K562 (cell line): ENCODE data around the gene LMCD1. TPM values are rescaled to one million over a fixed set of nuclear protein-coding genes. Genes with fewer than 3 reads are reported as not detected.

Experiments
- ATAC-seq: fragments of 200-7000 bp; cut with Tn5 transposase; 3 replicates; pipeline ENCODE4 v1.9.1; 2020; ENCODE audit warnings: moderate library complexity
- BruUV-seq: library from RNA; stranded (reverse); fragments of 400-500 nt; replicated peaks from 2 replicates; lab custom pipeline; 2021; lab: Mats Ljungman, UMichigan
- CTCF ChIA-PET: fragments of 300-600 bp; formaldehyde crosslinking; extraction: SDS; loops from one replicate; lab custom pipeline; 2021; ENCODE audit warnings: low intra/inter-chr PET ratio; lab: Yijun Ruan, JAX
- POLR2A ChIA-PET: fragments of 300-600, 350-650 bp; sonication (Branson Sonifier 250); formaldehyde crosslinking; extraction: SDS; loops from one replicate; lab custom pipeline; 2021; ENCODE audit warnings: antibody characterized with exemption, inconsistent platforms; lab: Yijun Ruan, JAX
- DNase-seq, 4 experiments: peaks; one replicate each; pipeline versions ENCODE4 v3.0.0 to v3.0.0-alpha.2; 2011 to 2018; ENCODE audit warnings: low spot score in 3 of 4, mixed read lengths in 3 of 4; ENCODE audit errors: extremely low read depth in 1 of 4
- FAIRE-seq: peaks from 2 replicates; lab custom pipeline; 2011; peaks lifted over from hg19 to GRCh38; lab: Jason Lieb, UNC
- H2AFZ ChIP-seq: 2 replicates; pipeline ENCODE4 v1.6.0; 2011; ENCODE audit warnings: low read depth, low read length, control low read depth, inconsistent platforms
- H3K27ac ChIP-seq: fragments of 200-600 bp; 3 replicates; pipeline ENCODE4 v1.8.0; 2011; ENCODE audit warnings: low read depth, mild to moderate bottlenecking, control low read depth, inconsistent platforms, low read length, moderate library complexity, mixed read lengths; ENCODE audit errors: extremely low read depth
- H3K27me3 ChIP-seq, 2 experiments: fragments of 300-600 bp in 1 of 2; 2 replicates in 1 of 2; 3 replicates in 1 of 2; pipeline versions ENCODE4 v1.6.0 to v1.8.0; 2011; ENCODE audit warnings: inconsistent platforms in 2 of 2, low read length in 2 of 2, mild to moderate bottlenecking in 1 of 2, mixed read lengths in 1 of 2, moderate library complexity in 1 of 2; ENCODE audit not compliant: control insufficient read depth in 2 of 2, insufficient read depth in 2 of 2
- H3K36me3 ChIP-seq: fragments of 300-600 bp; 3 replicates; pipeline ENCODE4 v1.8.0; 2011; ENCODE audit warnings: mild to moderate bottlenecking, low read length, inconsistent platforms; ENCODE audit not compliant: control insufficient read depth, insufficient read depth
- H3K4me1 ChIP-seq, 2 experiments: fragments of 200-600 bp in 1 of 2; replicated peaks in 1 of 2; 2 replicates in 1 of 2; 3 replicates in 1 of 2; pipeline versions ENCODE4 v1.5.1 to v1.8.0; 2011; ENCODE audit warnings: inconsistent platforms in 2 of 2, low read length in 2 of 2, mild to moderate bottlenecking in 1 of 2, mixed read lengths in 1 of 2, moderate library complexity in 1 of 2; ENCODE audit not compliant: control insufficient read depth in 2 of 2, insufficient read depth in 2 of 2
- H3K4me2 ChIP-seq: 2 replicates; pipeline ENCODE4 v1.6.1; 2011; ENCODE audit warnings: low read length, control low read depth, inconsistent platforms, mixed read lengths; ENCODE audit not compliant: insufficient read depth
- H3K4me3 ChIP-seq: fragments of 200-600 bp; sonication (generic), shearing (Covaris generic); 2 replicates; pipeline ENCODE4 v1.5.1; 2016; ENCODE audit warnings: control low read depth, inconsistent platforms
- H3K79me2 ChIP-seq: fragments of 200-600 bp; 3 replicates; pipeline ENCODE4 v1.8.0; 2011; ENCODE audit warnings: low read length, inconsistent platforms; ENCODE audit not compliant: control insufficient read depth, insufficient read depth
- H3K9ac ChIP-seq, 2 experiments: 2 replicates each; pipeline versions ENCODE4 v1.6.0 to v1.6.1; 2011; ENCODE audit warnings: low read depth in 2 of 2, low read length in 2 of 2, control low read depth in 1 of 2, inconsistent platforms in 1 of 2, mild to moderate bottlenecking in 1 of 2, mixed read lengths in 1 of 2; ENCODE audit not compliant: insufficient read depth in 1 of 2
- H3K9me1 ChIP-seq: one replicate; pipeline ENCODE4 v1.6.0; 2011; ENCODE audit warnings: inconsistent platforms, mild to moderate bottlenecking, low read length, moderate library complexity; ENCODE audit not compliant: control insufficient read depth, insufficient read depth
- H3K9me3 ChIP-seq: replicated peaks from 2 replicates; pipeline ENCODE4 v1.5.1; 2011; ENCODE audit warnings: low read depth, low read length, inconsistent platforms; ENCODE audit not compliant: control insufficient read depth, insufficient read depth
- H4K20me1 ChIP-seq: replicated peaks from 2 replicates; pipeline ENCODE4 v1.6.1; 2011; ENCODE audit warnings: low read length, inconsistent platforms, mixed read lengths; ENCODE audit not compliant: control insufficient read depth, insufficient read depth
- CHD2 ChIP-seq: IDR thresholded peaks from 2 replicates; pipeline ENCODE4 v1.6.1; 2011; ENCODE audit warnings: low read depth, low read length
- CREB1 ChIP-seq, 2 experiments: sonication (generic) in 1 of 2; formaldehyde crosslinking in 1 of 2; IDR thresholded peaks; 2 replicates each; pipeline versions ENCODE4 v1.6.1 to v1.8.0; 2012 to 2022; ENCODE audit warnings: inconsistent platforms in 1 of 2, mild to moderate bottlenecking in 1 of 2, missing genetic modification reagents in 1 of 2, moderate library complexity in 1 of 2
- HLTF ChIP-seq: fragments of 450-650 bp; IDR thresholded peaks from 2 replicates; pipeline ENCODE4 v1.6.1; 2016
- HSF4 ChIP-seq: fragments of 250-450 bp; sonication (Bioruptor Pico); IDR thresholded peaks from 2 replicates; pipeline ENCODE4 v2.1.2; 2022; ENCODE audit warnings: mild to moderate bottlenecking, moderate library complexity, borderline replicate concordance
- MEF2D ChIP-seq: conservative IDR thresholded peaks from 2 replicates; pipeline ENCODE4 v1.6.1; 2016; ENCODE audit warnings: low read depth, missing genetic modification characterization, missing compliant biosample characterization
- NBN ChIP-seq: fragments of 450-650 bp; IDR thresholded peaks from 2 replicates; pipeline ENCODE4 v1.6.1; 2016; ENCODE audit warnings: low read depth, mild to moderate bottlenecking
- NUFIP1 ChIP-seq: fragments of 450-650 bp; IDR thresholded peaks from 2 replicates; pipeline ENCODE4 v1.6.1; 2018; ENCODE audit not compliant: partially characterized antibody
- WGBS: fragments of 100-300 bp; shearing (Covaris generic); methylation state at CpG from one replicate; pipeline ENCODE4 v1.1.6; 2016; ENCODE audit warnings: low coverage, mixed read lengths; ENCODE audit not compliant: insufficient coverage; ENCODE audit errors: missing lambda C conversion rate; 5-methylcytosine and 5-hydroxymethylcytosine counted together
- in situ Hi-C: fragments of 300-500 bp; cut with MboI; formaldehyde crosslinking; loops from 4 replicates; pipeline ENCODE4 v1.15.0; 2018; ENCODE audit warnings: inconsistent platforms, mixed read lengths
- intact Hi-C: fragments of 100-400 bp; cut with micrococcal nuclease; formaldehyde crosslinking; loops from 2 replicates; pipeline ENCODE4 v1.14.2; 2022
- polyA plus RNA-seq, 8 experiments: library from polyadenylated mRNA; depleted of rRNA in 4 of 8; stranded (reverse) in 5 of 8; unstranded in 3 of 8; fragments of >200 nt; fragmentation: Nextera tagmentation in 2 of 8; fragmentation: Illumina TruSeq in 1 of 8; extraction: Ambion mirVana in 2 of 8; extraction: Trizol in 1 of 8; gene quantifications; 2 replicates each; pipeline versions ENCODE4 v1.2.1 to v1.2.3, GENCODE V29; 2011 to 2014; ENCODE audit warnings: inconsistent platforms in 1 of 8, missing spikeins in 1 of 8
- total RNA-seq, 7 experiments: library from RNA; depleted of rRNA in 6 of 7; stranded (reverse); fragments of >200 nt in 6 of 7; fragmentation: Illumina TruSeq in 2 of 7; extraction: Trizol in 2 of 7; gene quantifications; 2 replicates each; pipeline versions ENCODE4 v1.2.1 to v1.2.3, GENCODE V29; 2011 to 2021; ENCODE audit warnings: low replicate concordance in 1 of 7
- TF ChIP-seq, protein P1 (sequence below): fragments of 450-650 bp; IDR thresholded peaks from 2 replicates; pipeline ENCODE4 v1.6.1; 2014; ENCODE audit warnings: low read depth, mild to moderate bottlenecking, moderate library complexity, borderline replicate concordance
- TF ChIP-seq, protein P2 (sequence below): sonication (generic); formaldehyde crosslinking; IDR thresholded peaks from 2 replicates; pipeline ENCODE4 v1.8.0; 2023; ENCODE audit warnings: missing genetic modification reagents, mild to moderate bottlenecking, borderline replicate concordance
- TF ChIP-seq, protein P3 (sequence below): fragments of 250-450 bp; sonication (Bioruptor Pico); IDR thresholded peaks from 2 replicates; pipeline ENCODE4 v1.8.0; 2022; ENCODE audit warnings: moderate library complexity, mild to moderate bottlenecking, inconsistent platforms

Gene LMCD1
- total and polyA plus RNA-seq, 9 of the 15 experiments (the other 6 are each of a cell fraction or from before 2014, with no cell fraction given): 0.60 TPM; not detected in 8

GRCh38 chr3:8523041-8523440 lies 21.4 kb downstream of the LMCD1 start:
- Histone ChIP-seq H3K9ac (no peak overlapping the region), H3K9me1 (no peaks in the 10 kb centered on the region), H3K36me3 (no peaks in the 10 kb centered on the region), H3K27me3 (no peaks in the 10 kb centered on the region)
- no peak for DNase-seq
- no TSS peak for BruUV-seq
- no peak for ATAC-seq
- in situ Hi-C loops: no loop called here
- FAIRE-seq: no peak
- intact Hi-C loops: no loop called here
- POLR2A ChIA-PET: no interaction called here
- TF ChIP-seq NUFIP1: no peak
- TF ChIP-seq HSF4: no peak
- TF ChIP-seq, protein P1, sequence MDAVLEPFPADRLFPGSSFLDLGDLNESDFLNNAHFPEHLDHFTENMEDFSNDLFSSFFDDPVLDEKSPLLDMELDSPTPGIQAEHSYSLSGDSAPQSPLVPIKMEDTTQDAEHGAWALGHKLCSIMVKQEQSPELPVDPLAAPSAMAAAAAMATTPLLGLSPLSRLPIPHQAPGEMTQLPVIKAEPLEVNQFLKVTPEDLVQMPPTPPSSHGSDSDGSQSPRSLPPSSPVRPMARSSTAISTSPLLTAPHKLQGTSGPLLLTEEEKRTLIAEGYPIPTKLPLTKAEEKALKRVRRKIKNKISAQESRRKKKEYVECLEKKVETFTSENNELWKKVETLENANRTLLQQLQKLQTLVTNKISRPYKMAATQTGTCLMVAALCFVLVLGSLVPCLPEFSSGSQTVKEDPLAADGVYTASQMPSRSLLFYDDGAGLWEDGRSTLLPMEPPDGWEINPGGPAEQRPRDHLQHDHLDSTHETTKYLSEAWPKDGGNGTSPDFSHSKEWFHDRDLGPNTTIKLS: no peak
- TF ChIP-seq CHD2: no peak
- no peak for TF ChIP-seq CREB1 (IDR thresholded peaks at IDR 0.05)
- no peak for TF ChIP-seq CREB1 (CRISPR knock-in tag; IDR thresholded peaks at IDR 0.05)
- TF ChIP-seq HLTF: no peak
- TF ChIP-seq NBN: no peak
- TF ChIP-seq, protein P2, sequence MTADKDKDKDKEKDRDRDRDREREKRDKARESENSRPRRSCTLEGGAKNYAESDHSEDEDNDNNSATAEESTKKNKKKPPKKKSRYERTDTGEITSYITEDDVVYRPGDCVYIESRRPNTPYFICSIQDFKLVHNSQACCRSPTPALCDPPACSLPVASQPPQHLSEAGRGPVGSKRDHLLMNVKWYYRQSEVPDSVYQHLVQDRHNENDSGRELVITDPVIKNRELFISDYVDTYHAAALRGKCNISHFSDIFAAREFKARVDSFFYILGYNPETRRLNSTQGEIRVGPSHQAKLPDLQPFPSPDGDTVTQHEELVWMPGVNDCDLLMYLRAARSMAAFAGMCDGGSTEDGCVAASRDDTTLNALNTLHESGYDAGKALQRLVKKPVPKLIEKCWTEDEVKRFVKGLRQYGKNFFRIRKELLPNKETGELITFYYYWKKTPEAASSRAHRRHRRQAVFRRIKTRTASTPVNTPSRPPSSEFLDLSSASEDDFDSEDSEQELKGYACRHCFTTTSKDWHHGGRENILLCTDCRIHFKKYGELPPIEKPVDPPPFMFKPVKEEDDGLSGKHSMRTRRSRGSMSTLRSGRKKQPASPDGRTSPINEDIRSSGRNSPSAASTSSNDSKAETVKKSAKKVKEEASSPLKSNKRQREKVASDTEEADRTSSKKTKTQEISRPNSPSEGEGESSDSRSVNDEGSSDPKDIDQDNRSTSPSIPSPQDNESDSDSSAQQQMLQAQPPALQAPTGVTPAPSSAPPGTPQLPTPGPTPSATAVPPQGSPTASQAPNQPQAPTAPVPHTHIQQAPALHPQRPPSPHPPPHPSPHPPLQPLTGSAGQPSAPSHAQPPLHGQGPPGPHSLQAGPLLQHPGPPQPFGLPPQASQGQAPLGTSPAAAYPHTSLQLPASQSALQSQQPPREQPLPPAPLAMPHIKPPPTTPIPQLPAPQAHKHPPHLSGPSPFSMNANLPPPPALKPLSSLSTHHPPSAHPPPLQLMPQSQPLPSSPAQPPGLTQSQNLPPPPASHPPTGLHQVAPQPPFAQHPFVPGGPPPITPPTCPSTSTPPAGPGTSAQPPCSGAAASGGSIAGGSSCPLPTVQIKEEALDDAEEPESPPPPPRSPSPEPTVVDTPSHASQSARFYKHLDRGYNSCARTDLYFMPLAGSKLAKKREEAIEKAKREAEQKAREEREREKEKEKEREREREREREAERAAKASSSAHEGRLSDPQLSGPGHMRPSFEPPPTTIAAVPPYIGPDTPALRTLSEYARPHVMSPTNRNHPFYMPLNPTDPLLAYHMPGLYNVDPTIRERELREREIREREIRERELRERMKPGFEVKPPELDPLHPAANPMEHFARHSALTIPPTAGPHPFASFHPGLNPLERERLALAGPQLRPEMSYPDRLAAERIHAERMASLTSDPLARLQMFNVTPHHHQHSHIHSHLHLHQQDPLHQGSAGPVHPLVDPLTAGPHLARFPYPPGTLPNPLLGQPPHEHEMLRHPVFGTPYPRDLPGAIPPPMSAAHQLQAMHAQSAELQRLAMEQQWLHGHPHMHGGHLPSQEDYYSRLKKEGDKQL: no peak
- no peak for TF ChIP-seq MEF2D
- TF ChIP-seq, protein P3, sequence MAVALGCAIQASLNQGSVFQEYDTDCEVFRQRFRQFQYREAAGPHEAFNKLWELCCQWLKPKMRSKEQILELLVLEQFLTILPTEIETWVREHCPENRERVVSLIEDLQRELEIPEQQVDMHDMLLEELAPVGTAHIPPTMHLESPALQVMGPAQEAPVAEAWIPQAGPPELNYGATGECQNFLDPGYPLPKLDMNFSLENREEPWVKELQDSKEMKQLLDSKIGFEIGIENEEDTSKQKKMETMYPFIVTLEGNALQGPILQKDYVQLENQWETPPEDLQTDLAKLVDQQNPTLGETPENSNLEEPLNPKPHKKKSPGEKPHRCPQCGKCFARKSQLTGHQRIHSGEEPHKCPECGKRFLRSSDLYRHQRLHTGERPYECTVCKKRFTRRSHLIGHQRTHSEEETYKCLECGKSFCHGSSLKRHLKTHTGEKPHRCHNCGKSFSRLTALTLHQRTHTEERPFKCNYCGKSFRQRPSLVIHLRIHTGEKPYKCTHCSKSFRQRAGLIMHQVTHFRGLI (CRISPR knock-in tag): no peak
- TF ChIP-seq, all 486 proteins: peak for 0
- H3K9me3 ChIP-seq: no peaks in the 10 kb centered on the region
- no peaks in the 10 kb centered on the region for H3K79me2 ChIP-seq
- no peaks in the 10 kb centered on the region for H3K4me1 ChIP-seq
- CTCF ChIA-PET: no interaction called here
- no peaks in the 10 kb centered on the region for H4K20me1 ChIP-seq
- H3K4me2 ChIP-seq: no peak overlapping the region
- no peak overlapping the region for H2AFZ ChIP-seq
- H3K4me3 ChIP-seq: no peak overlapping the region
- no peak overlapping the region for H3K27ac ChIP-seq
- 0% methylated on average over 1 of the region's 1 CpG for WGBS
